HG03060 (cell line): Measurements from ENCODE around the gene GET3.
"Not testable (repeated sequence)": the region's sequence is repeated elsewhere in the genome, so short reads cannot be mapped to it uniquely, and the experiment has no call there.

ENCODE experiments used
- ATAC-seq: cut with Tn5 transposase; IDR thresholded peaks from one replicate; pipeline ENCODE4 v1.9.1; 2021; ENCODE audit warnings: low read depth, moderate number of reproducible peaks; ENCODE audit not compliant: unreplicated experiment

Gene GET3

GRCh38 chr19:12715102-12715501 is 22.2 kb upstream of the GET3 start:
- no peak for ATAC-seq

- ATAC-seq, result no peak
Observed at GRCh38 chr19:12715929-12716328, 21.4 kb upstream of the GET3 start.

- ATAC-seq, result no peak
Observed at GRCh38 chr19:12720296-12720695, 17.0 kb upstream of the GET3 start.

- no peak for ATAC-seq
Observed at GRCh38 chr19:12720851-12721655, 16.2 kb upstream of the GET3 start.

- ATAC-seq, result no peak
Observed at GRCh38 chr19:12721656-12722565, 15.4 kb upstream of the GET3 start.

GRCh38 chr19:12722566-12723380 is 14.5 kb upstream of the GET3 start:
- peak; percentile 71 for ATAC-seq

GRCh38 chr19:12723381-12723640 is 14.0 kb upstream of the GET3 start:
- no peak for ATAC-seq

GRCh38 chr19:12723641-12724426 is 13.5 kb upstream of the GET3 start, which contains the start of gene TNPO2:
TNPO2 (minus strand) TSS chr19:12723932; CDS start chr19:12720977, 2,955 bp downstream.
- no peak for ATAC-seq

GRCh38 chr19:12725612-12726011 is 11.7 kb upstream of the GET3 start:
- ATAC-seq, result not testable (repeated sequence)

- ATAC-seq, result no peak
Observed at GRCh38 chr19:12726988-12727316, 10.3 kb upstream of the GET3 start.

GRCh38 chr19:12727745-12728433 is 9.4 kb upstream of the GET3 start:
- ATAC-seq, result no peak

- ATAC-seq, result no peak
Observed at GRCh38 chr19:12730064-12730463, 7.2 kb upstream of the GET3 start.

- no peak for ATAC-seq
Observed at GRCh38 chr19:12731337-12731736, 6.0 kb upstream of the GET3 start.

- no peak for ATAC-seq
Observed at GRCh38 chr19:12733369-12734214, 3.7 kb upstream of the GET3 start.

GRCh38 chr19:12737835-12738351 is 596 bp downstream of the GET3 start:
- ATAC-seq, result no peak

- no peak for ATAC-seq
Observed at GRCh38 chr19:12745166-12745897, 8.0 kb downstream of the GET3 start.

GRCh38 chr19:12748489-12748888 is 11.2 kb downstream of the GET3 start:
- no peak for ATAC-seq
